ENCODE measurements around the gene BBOX1.
"Not testable (repeated sequence)": the region's sequence is repeated elsewhere in the genome, so short reads cannot be mapped to it uniquely, and the experiment has no call there.

BBOX1 gene

GRCh38 chr11:27124514-27125264 is 84.1 kb downstream of the BBOX1 start:
- DNase-seq (ENCODE audit: low read depth), result no peak

DNA sequence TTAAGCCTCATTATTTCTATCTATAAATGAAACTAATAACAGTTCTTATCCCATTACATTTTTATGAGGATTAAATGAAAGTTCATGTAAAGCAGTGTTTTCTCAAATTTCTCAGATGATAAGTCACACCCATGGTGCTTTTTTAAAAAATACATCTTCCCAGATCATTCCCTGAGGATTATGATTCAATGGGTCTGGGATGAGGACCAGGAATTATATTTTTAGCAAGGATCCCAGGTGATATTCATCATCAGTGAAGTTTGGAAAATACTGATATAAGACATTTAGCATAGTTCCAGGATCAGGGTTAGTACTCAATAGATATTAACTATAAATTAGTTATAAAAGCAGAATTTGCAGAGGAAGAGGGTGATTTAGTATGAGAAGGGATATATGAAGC is 89.1 kb downstream of the BBOX1 start:
- no peak for DNase-seq (ENCODE audit: low read depth)

GRCh38 chr11:27130806-27131205 is 90.2 kb downstream of the BBOX1 start:
- no peak for DNase-seq (ENCODE audit: low read depth)

DNA sequence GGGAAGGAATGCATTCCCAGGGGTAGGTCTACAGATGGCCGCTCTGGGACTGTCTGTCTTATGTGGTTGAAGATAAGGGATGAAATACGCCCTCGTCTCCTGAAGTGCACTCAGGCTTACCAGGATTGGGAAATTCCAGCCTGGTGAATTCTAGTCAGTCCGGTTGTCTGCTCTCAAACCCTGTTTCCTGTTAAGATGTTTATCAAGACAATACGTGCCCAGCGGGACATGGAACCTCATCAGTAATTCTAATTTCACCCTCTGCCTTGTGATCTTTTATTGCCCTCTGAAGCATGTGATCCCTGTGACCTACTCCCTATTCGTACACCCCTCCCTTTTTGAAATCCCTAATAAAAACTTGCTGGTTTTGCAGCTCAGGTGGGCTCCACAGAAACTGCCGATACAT is 95.3 kb downstream of the BBOX1 start:
- not testable (repeated sequence) for DNase-seq (ENCODE audit: low read depth)

GRCh38 chr11:27138716-27139115 is 98.1 kb downstream of the BBOX1 start:
- DNase-seq (ENCODE audit: low read depth), result no peak

DNA sequence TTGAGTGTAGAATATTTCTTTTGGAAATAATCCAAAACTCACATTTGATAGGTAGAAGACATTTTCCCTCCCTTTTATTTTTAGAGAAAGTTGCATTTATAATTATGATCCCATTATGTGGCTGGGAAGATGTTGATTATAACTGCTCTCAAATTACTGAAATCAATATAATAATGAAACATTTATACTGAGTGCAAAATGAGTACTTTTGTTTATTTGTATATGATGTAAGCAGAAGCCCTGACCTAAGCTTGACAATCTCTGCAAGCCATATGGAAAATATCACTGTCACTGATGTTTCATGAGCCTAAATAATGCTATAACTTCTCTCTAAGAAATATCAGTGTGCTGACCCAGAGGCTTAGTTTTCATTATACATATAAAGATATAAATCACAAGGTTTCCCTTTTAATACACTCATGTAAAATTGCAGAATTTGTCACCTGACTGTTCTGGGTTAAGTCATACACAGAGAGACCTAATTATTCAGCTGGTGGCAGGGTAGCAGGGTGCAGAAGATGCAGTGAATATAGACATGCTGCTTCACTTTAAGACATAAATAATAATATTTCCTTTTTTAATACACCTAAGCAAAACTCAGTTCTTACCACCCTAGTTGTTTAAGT is 99.2 kb downstream of the BBOX1 start:
- no peak for DNase-seq (ENCODE audit: low read depth)

GRCh38 chr11:27141576-27141975 is 101.0 kb downstream of the BBOX1 start:
- DNase-seq (ENCODE audit: low read depth), result no peak

DNA sequence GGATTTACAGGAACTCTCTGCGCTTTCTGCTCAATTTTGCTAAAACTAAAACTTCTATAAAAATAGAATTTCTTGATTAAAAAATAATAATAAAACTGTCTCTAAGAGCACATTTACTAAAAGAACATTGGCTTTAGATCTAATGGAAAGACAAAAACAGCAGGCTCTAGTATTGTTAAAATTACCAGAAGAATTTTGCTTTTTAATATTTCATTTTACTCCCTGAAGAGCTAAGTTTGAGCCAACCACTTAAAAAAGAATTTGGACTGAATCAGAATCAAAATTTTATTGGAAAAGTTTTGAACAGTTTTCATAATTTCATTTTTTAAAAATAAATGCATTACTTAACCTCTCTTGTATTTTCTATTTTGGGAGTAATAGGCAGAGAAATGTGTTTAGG is 107.3 kb downstream of the BBOX1 start:
- no peak for DNase-seq (ENCODE audit: low read depth)

- DNase-seq (ENCODE audit: low read depth), result no peak
Measured at GRCh38 chr11:27148506-27148905, 107.9 kb downstream of the BBOX1 start.

- no peak for DNase-seq (ENCODE audit: low read depth)
Measured at GRCh38 chr11:27150098-27150497, 109.5 kb downstream of the BBOX1 start.

DNA sequence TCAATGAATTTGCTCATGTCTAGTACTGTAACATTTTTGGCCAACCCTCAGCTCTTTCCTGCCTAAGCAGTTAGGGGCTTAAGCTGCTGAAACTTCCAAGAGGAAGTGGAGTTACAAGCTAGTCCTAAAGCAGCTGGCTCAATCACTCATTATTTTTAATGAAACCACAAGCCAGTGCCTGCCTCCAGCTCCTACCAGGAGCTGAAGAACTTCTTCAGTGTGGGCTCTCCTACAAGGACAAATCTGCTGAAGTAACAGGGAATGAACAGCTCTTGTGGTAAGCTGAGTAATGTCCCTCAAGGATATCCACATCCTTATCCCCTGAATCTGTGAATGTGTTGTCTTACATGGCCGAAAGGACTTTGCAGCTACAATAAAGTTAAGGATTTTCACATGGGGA is 112.5 kb downstream of the BBOX1 start:
- DNase-seq (ENCODE audit: low read depth), result no peak

GRCh38 chr11:27158456-27159334 is 118.1 kb downstream of the BBOX1 start:
- DNase-seq (ENCODE audit: low read depth), result no peak

DNA sequence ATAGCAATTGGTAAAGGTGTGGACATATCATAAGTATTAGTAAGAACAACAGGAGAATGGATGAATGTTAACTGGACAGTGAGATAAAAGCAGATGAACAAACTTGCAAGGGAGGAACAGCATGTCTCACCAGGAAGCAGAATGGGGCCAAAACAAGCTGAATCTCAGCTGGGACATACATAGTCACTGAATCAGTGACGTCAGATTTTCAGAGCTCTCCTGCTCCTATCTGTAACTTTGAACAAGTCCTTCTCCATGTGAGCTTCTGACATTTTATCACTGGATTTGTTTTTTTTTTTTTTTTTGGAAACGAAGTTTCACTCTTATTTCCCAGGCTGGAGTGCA is 118.7 kb downstream of the BBOX1 start:
- DNase-seq (ENCODE audit: low read depth), result no peak

DNA sequence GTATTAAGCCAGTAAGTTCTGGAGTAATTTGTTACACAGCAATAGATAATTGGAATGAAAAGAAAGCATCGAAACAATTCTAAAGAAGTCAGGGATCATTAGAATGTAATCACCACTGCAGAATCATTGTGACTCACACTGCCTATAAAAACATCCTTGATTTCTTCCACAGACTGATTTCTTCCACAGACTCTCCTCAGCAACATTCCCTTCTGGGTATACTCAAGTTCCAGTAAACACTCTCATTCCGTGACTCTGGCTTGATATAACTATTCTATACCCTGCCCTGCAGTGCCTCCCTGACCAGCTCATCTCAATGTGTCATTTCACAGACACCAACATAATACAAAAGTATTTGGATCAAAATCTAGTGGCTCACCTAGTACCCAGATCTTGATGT is 120.5 kb downstream of the BBOX1 start:
- DNase-seq (ENCODE audit: low read depth), result no peak

DNA sequence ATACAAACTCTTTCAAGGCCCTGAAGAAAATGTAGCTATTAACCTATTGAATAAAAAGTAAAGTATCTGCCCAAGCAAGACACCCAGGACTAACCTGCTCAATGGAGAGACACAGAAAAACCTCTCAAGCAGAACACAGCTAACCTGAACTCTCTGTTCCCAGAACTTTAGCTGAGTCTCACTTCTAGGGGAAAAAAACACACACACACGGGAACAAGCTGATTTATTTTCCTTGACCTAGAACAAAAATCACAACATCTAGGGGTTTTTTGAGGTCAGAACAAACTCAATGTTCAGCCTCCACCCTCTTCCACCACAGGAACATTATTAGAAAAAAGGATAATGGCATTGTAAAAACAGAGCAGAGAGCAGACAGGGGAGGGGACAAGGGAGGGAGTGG is 121.6 kb downstream of the BBOX1 start:
- no peak for DNase-seq (ENCODE audit: low read depth)

- DNase-seq (ENCODE audit: low read depth), result no peak
Measured at GRCh38 chr11:27166130-27166529, 125.5 kb downstream of the BBOX1 start.

DNA sequence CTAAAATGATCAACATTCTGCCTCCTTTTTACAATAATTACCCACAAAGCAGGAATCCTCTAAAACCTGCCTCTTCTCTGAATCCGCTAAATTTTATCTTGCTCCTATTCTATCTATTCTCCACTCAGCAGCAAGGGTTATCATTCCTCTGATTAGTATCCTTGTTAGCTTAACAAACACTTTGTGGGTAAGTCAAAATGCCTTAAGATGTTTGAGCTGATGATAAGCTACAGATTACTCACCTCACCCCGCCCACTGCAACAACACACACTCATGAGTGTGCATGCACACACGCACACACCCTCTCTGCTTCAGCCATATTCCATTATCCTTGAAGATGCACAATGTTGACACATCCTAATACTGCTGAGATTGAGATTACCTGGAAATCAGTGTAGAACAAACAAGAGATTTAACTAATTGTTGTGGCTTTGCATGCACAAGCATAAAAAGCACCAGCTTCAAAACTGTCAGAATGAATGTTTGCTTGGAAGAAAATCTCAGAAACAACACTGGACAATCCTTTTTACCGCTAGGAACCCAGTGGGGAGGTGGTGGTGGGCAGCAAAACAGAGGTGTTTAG is 130.9 kb downstream of the BBOX1 start:
- DNase-seq (ENCODE audit: low read depth), result no peak

- DNase-seq (ENCODE audit: low read depth), result no peak
Measured at GRCh38 chr11:27173545-27173944, 132.9 kb downstream of the BBOX1 start.

GRCh38 chr11:27174021-27174420 is 133.4 kb downstream of the BBOX1 start:
- no peak for DNase-seq (ENCODE audit: low read depth)

DNA sequence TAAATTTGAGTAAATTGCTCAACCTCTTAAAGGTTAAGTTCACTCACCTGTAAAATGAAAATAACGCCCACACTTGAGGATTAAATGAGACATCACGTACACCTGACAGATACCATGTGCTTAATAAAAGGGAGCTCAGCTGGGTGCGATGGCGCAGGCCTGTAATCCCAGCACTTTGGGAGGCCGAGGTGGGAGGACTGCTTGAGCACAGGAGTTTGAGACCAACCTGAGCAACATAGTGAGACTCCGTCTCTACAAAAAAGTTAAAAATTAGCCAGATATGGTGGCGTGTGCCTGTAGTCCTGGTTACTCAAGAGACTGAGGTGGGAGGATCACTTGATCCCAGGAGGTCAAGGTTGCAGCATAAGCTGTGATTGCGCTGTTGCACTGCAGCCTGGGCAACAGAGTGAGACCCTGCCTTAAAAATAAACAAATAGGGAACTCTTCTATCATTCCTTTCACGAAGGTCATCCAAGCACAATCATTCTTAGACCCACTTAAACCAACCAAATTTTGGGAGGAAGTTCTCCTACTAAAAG is 134.1 kb downstream of the BBOX1 start:
- no peak for DNase-seq (ENCODE audit: low read depth)

DNA sequence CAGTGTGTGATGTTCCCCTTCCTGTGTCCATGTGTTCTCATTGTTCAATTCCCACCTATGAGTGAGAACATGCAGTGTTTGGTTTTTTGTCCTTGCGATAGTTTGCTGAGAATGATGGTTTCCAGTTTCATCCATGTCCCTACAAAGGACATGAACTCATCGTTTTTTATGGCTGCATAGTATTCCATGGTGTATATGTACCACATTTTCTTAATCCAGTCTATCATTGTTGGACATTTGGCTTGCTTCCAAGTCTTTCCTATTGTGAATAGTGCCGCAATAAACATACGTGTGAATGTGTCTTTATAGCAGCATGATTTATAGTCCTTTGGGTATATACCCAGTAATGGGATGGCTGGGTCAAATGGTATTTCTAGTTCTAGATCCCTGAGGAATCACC is 134.9 kb downstream of the BBOX1 start:
- not testable (repeated sequence) for DNase-seq (ENCODE audit: low read depth)
